ENCODE measurements around the gene CC2D1A. TPM values are rescaled to one million over a fixed set of nuclear protein-coding genes. Genes with fewer than 3 reads are reported as not detected.

The CC2D1A gene
- total and polyA plus RNA-seq, 8 donors = 24.8 to 381 (median 38.5) TPM

DNA sequence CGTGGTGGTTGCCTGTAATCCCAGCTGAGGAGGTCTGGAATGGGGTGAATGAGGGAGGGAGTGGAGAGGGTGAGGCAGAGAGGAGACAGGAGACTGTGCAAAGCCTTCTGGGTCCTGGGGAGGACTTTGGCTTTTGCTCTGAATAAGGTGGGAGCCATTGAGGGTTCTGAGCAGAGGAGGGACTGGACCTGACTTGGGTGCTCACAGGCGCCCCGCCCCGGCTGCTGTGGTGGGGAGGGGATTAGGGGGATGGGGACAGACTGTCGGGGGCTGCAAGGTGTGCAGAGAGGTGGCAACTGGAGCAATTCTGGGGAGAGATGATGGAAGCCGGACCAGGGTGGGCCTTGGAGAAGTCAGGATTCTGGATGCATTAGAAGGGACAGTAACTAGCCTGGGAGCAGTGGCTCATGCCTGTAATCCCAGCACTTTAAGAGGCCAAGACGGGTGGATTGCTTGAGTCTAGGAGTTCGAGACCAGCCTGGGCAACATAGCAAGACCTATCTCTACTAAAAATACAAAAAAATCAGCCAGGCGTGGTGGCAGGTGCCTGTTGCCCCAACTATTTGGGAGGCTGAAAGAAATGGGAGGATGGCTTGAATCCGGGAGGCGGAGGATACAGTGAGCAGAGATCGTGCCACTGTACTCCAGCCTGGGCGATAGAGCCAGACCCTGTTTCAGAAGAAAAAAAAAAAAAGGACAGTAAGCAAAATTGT is 45.2 kb upstream of the CC2D1A start:
- intact Hi-C loops (cut with DNase I; ENCODE audit: low total_unique reads) = loop anchor here (5.0 to 10.0 kb wide), 2 partner anchors 79 to 266 kb away; no protein-coding TSS in a partner anchor
- peaks cover 0 to 21% (median 4%) of the 10 kb centered on the region in 3 donors for H3K27me3 ChIP-seq
- H3K36me3 ChIP-seq = no peaks in the 10 kb centered on the region
- no peaks in the 10 kb centered on the region for H3K9me3 ChIP-seq
- H3K4me3 ChIP-seq = no peak overlapping the region
- TF ChIP-seq POLR2AphosphoS5 (IDR thresholded peaks at IDR 0.05) = no peak
- no peak for TF ChIP-seq POLR2A (IDR thresholded peaks at IDR 0.05)
- no peak for TF ChIP-seq EP300 (IDR thresholded peaks at IDR 0.05)
- no peak for TF ChIP-seq CTCF (IDR thresholded peaks at IDR 0.05)
- WGBS, 5 donors = 78 to 85% (median 81%) methylated on average over 13 of the region's 13 CpGs
- H3K27ac ChIP-seq = peak overlapping the region; percentile 78 to 91 (median 87)
- DNase-seq = peak in 1 of 2 donors; percentile 23
- H3K4me1 ChIP-seq = peaks cover 8 to 36% (median 29%) of the 10 kb centered on the region in 4 donors

- TF ChIP-seq CTCF (IDR thresholded peaks at IDR 0.05) (no peak), POLR2AphosphoS5 (IDR thresholded peaks at IDR 0.05) (no peak), POLR2A (IDR thresholded peaks at IDR 0.05) (no peak), EP300 (IDR thresholded peaks at IDR 0.05) (no peak)
- intact Hi-C loops (cut with DNase I; ENCODE audit: low total_unique reads) = loop anchor here (5.0 to 10.0 kb wide), 2 partner anchors 79 to 267 kb away; no protein-coding TSS in a partner anchor
- H3K9me3 ChIP-seq = no peaks in the 10 kb centered on the region
- H3K4me1 ChIP-seq = peaks cover 13 to 41% (median 35%) of the 10 kb centered on the region in 4 donors
- H3K36me3 ChIP-seq = no peaks in the 10 kb centered on the region
- peak in 1 of 2 donors; percentile 66 for DNase-seq
- WGBS, 5 donors = 26 to 57% (median 41%) methylated on average over 10 to 11 of the region's 11 CpGs
- H3K27ac ChIP-seq = peak overlapping the region; percentile 78 to 91 (median 87)
- H3K27me3 ChIP-seq = peaks cover 0 to 26% (median 9%) of the 10 kb centered on the region in 3 donors
- H3K4me3 ChIP-seq = peak overlapping the region; percentile 34 to 49 (median 44)
Observed at GRCh38 chr19:13861392-13861713, 44.6 kb upstream of the CC2D1A start.

DNA sequence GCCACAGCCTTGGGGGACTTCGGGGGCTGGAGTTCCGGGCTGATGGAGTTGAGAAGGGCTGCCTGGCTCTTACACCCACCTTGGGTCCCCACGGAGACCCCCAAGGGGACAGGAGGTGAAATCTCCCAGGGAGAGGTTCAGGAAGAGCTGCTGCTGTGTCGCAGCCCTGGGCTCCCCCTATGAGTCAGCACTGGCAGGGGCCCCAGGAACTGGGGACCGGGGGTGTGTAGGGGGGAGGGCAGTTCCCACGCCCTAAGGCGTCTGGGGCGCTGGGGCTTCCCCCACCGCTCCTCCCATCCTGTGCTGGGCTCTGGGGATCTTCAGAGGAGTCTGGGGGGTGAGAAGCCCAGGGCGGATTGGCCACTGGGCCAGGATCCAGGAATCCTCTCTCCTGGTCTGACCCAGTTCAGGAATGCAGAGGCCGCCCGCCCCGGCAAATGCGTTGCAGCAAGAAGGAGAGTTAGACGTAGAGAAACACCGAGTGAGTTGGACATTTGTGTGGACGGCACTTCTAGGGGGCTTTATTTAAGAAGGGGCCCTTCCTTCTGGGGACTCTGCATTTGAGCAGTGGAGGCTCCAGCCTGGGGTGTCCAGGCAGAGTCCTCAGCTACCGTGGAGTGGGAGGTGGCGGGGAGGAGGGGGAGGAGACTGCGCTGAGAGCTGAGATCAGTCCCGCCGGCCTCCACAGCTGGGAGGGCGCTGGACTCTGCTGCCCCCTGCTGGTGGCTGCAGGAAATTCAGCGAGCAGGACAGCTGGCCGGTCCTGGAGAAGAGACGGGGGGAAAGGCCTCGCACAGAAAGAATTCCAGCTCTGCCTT is 44.1 kb upstream of the CC2D1A start:
- Histone ChIP-seq H3K4me1 (peaks cover 13 to 43% (median 36%) of the 10 kb centered on the region in 4 donors), H3K9me3 (no peaks in the 10 kb centered on the region), H3K36me3 (no peaks in the 10 kb centered on the region), H3K27me3 (peaks cover 0 to 30% (median 9%) of the 10 kb centered on the region in 3 donors), H3K4me3 (peak overlapping the region; percentile 34 to 49 (median 44)), H3K27ac (peak overlapping the region; percentile 78 to 91 (median 87))
- DNase-seq = peak; percentile 93 to 97
- intact Hi-C loops (cut with DNase I; ENCODE audit: low total_unique reads) = loop anchor here (5.0 to 10.0 kb wide), 2 partner anchors 80 to 267 kb away; no protein-coding TSS in a partner anchor
- 0 to 5% (median 1%) methylated on average over 19 to 27 of the region's 27 CpGs for WGBS, 5 donors
- no peak for TF ChIP-seq POLR2A (IDR thresholded peaks at IDR 0.05)
- TF ChIP-seq EP300 (IDR thresholded peaks at IDR 0.05) = no peak
- peak in 6 of 7 experiments; percentile 98 to 100 (median 100) for TF ChIP-seq CTCF (IDR thresholded peaks at IDR 0.05)
- TF ChIP-seq POLR2AphosphoS5 (IDR thresholded peaks at IDR 0.05) = peak in 2 of 3 donors; percentile 34 to 79

- Histone ChIP-seq H3K4me1 (peaks cover 13 to 43% (median 36%) of the 10 kb centered on the region in 4 donors), H3K9me3 (no peaks in the 10 kb centered on the region), H3K4me3 (peak overlapping the region in 1 of 4 donors; percentile 75), H3K36me3 (no peaks in the 10 kb centered on the region), H3K27ac (peak overlapping the region in 2 of 5 donors; percentile 53 to 91), H3K27me3 (peaks cover 0 to 30% (median 9%) of the 10 kb centered on the region in 3 donors)
- TF ChIP-seq EP300 (IDR thresholded peaks at IDR 0.05) (no peak), CTCF (IDR thresholded peaks at IDR 0.05) (no peak), POLR2A (IDR thresholded peaks at IDR 0.05) (no peak), POLR2AphosphoS5 (IDR thresholded peaks at IDR 0.05) (no peak)
- 20 to 28% (median 21%) methylated on average over 11 to 13 of the region's 13 CpGs for WGBS, 5 donors
- intact Hi-C loops (cut with DNase I; ENCODE audit: low total_unique reads) = loop anchor here (5.0 to 10.0 kb wide), 2 partner anchors 82 to 269 kb away; no protein-coding TSS in a partner anchor
- DNase-seq = peak in 1 of 2 donors; percentile 47
Observed at GRCh38 chr19:13864046-13864666, 41.8 kb upstream of the CC2D1A start.

Measured in stomach (tissue), 9 donors.